NB4 (cell line): ENCODE data around the gene ZMYND10.
A peak's percentile ranks its signal among the peaks of the same experiment; 100 is the strongest.

Experiments used
- DNase-seq: peaks from one replicate; pipeline ENCODE4 v3.0.0; 2010; ENCODE audit warnings: low read depth
- H3K4me3 ChIP-seq: one replicate; pipeline ENCODE4 v1.5.1; 2011; ENCODE audit warnings: mild to moderate bottlenecking, low read depth, low read length, moderate library complexity
- MYC ChIP-seq: IDR thresholded peaks from 2 replicates; pipeline ENCODE4 v1.6.1; 2011; ENCODE audit warnings: low read depth, low read length
- POLR2A ChIP-seq: IDR thresholded peaks from 2 replicates; pipeline ENCODE4 v1.6.1; 2011; ENCODE audit warnings: mild to moderate bottlenecking; ENCODE audit not compliant: insufficient read length; ENCODE audit errors: extremely low read depth
- TF ChIP-seq, protein P1 (sequence below): IDR thresholded peaks from 2 replicates; pipeline ENCODE4 v1.6.1; 2011; ENCODE audit warnings: low read depth, low read length
- TF ChIP-seq, protein P2 (sequence below): IDR thresholded peaks from one replicate; pipeline ENCODE4 v1.5.1; 2012; ENCODE audit warnings: low read depth, low read length

The ZMYND10 gene

DNA sequence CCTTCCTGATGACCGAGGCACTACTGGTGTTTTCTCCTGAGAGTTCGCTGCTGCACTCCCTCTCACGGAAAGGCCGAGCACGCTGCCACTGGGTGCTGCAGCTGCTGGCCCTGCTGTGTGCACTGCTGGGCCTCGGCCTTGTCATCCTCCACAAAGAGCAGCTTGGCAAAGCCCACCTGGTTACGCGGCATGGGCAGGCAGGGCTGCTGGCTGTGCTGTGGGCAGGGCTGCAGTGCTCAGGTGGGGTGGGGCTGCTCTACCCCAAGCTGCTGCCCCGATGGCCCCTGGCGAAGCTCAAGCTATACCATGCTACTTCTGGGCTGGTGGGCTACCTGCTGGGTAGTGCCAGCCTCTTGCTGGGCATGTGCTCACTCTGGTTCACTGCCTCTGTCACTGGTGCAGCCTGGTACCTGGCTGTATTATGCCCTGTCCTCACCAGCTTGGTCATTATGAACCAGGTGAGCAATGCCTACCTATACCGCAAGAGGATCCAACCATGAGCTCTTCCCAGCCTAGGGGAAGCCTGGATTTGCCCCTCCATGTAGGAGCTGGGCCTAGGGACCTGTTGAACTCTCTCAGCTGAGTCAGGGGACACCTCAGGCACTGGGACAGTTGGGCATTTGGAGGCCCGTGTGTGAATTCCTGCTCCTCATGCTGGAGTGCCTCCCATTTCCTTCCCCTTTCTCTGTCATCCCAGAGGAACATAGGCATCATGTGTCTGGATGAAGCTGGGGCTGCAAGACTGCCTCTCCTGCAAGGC lies 7.9 kb upstream of the ZMYND10 start:
- no peak overlapping the region for H3K4me3 ChIP-seq
- no peak for DNase-seq
- TF ChIP-seq, protein P1, sequence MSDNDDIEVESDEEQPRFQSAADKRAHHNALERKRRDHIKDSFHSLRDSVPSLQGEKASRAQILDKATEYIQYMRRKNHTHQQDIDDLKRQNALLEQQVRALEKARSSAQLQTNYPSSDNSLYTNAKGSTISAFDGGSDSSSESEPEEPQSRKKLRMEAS = no peak
- TF ChIP-seq POLR2A (no peak), MYC (no peak)
- TF ChIP-seq, protein P2, sequence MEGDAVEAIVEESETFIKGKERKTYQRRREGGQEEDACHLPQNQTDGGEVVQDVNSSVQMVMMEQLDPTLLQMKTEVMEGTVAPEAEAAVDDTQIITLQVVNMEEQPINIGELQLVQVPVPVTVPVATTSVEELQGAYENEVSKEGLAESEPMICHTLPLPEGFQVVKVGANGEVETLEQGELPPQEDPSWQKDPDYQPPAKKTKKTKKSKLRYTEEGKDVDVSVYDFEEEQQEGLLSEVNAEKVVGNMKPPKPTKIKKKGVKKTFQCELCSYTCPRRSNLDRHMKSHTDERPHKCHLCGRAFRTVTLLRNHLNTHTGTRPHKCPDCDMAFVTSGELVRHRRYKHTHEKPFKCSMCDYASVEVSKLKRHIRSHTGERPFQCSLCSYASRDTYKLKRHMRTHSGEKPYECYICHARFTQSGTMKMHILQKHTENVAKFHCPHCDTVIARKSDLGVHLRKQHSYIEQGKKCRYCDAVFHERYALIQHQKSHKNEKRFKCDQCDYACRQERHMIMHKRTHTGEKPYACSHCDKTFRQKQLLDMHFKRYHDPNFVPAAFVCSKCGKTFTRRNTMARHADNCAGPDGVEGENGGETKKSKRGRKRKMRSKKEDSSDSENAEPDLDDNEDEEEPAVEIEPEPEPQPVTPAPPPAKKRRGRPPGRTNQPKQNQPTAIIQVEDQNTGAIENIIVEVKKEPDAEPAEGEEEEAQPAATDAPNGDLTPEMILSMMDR = no peak

- peak; percentile 57 for DNase-seq
- no peak for TF ChIP-seq MYC
- TF ChIP-seq, protein P2 = peak; percentile 24
- TF ChIP-seq, protein P1 = no peak
- TF ChIP-seq POLR2A = no peak
- no peak overlapping the region for H3K4me3 ChIP-seq
Measured at GRCh38 chr3:50352781-50353180, 7.2 kb upstream of the ZMYND10 start.

DNA sequence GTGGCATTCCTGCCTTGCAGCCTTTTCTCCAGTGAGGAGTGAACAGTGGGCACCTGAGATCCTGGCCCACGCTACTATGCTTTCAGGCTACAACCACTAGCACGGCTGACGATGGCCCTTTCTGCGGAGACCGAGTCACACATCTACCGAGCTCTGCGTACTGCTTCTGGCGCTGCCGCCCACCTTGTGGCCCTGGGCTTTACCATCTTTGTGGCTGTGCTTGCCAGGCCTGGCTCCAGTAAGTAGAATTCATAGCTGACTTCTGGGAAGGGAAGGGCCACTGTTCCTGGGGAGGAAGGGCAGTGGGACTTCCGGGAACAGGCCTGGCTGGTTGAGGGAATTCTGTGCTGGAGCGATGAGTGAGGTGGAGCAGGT lies 5.8 kb upstream of the ZMYND10 start:
- peak overlapping the region; percentile 86 for H3K4me3 ChIP-seq
- no peak for DNase-seq
- no peak for TF ChIP-seq POLR2A
- no peak for TF ChIP-seq MYC
- TF ChIP-seq, protein P1 = no peak
- TF ChIP-seq, protein P2 = no peak

DNA sequence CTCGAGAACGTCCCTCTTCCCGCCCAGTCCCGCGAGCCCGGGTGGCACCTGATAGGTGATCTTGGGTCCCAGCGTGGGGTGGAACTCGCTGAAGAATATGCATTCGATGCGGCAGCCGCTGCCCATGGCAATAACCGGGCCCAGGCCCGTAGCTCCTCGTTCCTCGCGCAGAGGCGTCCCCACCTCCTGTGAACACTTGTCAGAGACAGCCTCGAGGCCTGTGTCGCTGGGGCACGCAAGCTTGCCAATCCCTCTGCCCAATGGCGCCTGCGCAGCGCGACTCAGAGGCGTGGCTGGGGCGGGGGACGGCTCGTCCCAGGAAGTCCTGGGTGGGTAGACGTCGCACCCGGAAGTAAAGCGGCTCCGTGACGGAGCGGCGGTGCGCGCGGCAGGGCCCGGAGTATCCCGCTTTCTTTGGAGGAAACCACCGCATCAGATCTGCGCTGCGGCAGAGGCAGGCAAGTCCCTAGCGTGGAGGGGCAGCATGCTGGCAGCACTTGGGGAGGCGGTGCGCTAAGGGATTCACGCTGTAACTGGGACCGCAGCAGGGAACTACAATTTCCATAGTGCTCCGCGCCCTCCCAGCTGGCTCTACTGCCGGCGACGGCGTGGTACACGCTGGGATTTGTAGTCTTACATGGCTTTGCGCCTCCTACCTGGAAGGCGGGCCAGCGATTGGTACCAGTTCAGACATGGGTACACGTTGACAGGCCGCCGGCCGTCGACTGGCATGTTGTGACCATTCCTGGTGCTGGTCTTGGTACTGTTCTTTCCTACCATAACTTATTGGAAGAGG lies 5.2 kb upstream of the ZMYND10 start, which contains the start of the genes CYB561D2 and NPRL2:
Gene CYB561D2, plus strand, starts transcription at position 336 of the 796 bp plus-strand sequence. CDS start 572 bp downstream, outside the sequence.
Gene NPRL2, minus strand, starts transcription at position 249 of the 796 bp plus-strand sequence. Its CDS starts 123 bp downstream, at position 126.
- peak; percentile 97 for DNase-seq
- TF ChIP-seq, protein P1 = peak; percentile 89
- TF ChIP-seq MYC = no peak; the same call in 1 of the 2 replicates
- TF ChIP-seq, protein P2 = no peak
- TF ChIP-seq POLR2A = peak; percentile 83
- H3K4me3 ChIP-seq = peak within 1 kb of the TSS; percentile 86

GRCh38 chr3:50350213-50350526 lies 4.6 kb upstream of the ZMYND10 start:
- TF ChIP-seq POLR2A (no peak), MYC (no peak)
- TF ChIP-seq, protein P1 = no peak
- TF ChIP-seq, protein P2 = no peak
- DNase-seq = no peak
- H3K4me3 ChIP-seq = peak overlapping the region; percentile 86
